K562 (cell line): Measurements from ENCODE around the gene NEU1. TPM values are rescaled to one million over a fixed set of nuclear protein-coding genes. Genes with fewer than 3 reads are reported as not detected.

Source experiments
- ADNP ChIP-seq: fragments of 200-800 bp; sonication (Bioruptor generic); IDR thresholded peaks from 2 replicates; pipeline ENCODE4 v1.6.1; 2016; ENCODE audit warnings: missing genetic modification characterization, missing compliant biosample characterization
- BCLAF1 ChIP-seq, 2 experiments: fragments of 450-650 bp in 1 of 2; IDR thresholded peaks; 2 replicates each; pipeline ENCODE4 v1.6.1; 2011 to 2017; ENCODE audit warnings: low read depth in 2 of 2, antibody characterized with exemption in 1 of 2, borderline replicate concordance in 1 of 2, low read length in 1 of 2, mild to moderate bottlenecking in 1 of 2, mixed read lengths in 1 of 2; ENCODE audit not compliant: control insufficient read depth in 1 of 2
- BCOR ChIP-seq: fragments of 450-650 bp; IDR thresholded peaks from 2 replicates; pipeline ENCODE4 v1.6.1; 2016
- CBX1 ChIP-seq: sonication (generic); IDR thresholded peaks from 2 replicates; pipeline ENCODE4 v1.6.1; 2016; ENCODE audit warnings: antibody characterized with exemption, low read depth, mild to moderate bottlenecking
- DDX20 ChIP-seq: fragments of 450-650 bp; IDR thresholded peaks from 2 replicates; pipeline ENCODE4 v1.6.1; 2016; ENCODE audit warnings: missing genetic modification characterization, low read depth, mild to moderate bottlenecking, missing compliant biosample characterization, moderate library complexity
- EZH2 ChIP-seq: IDR thresholded peaks from 2 replicates; pipeline ENCODE4 v1.6.1; 2012; ENCODE audit warnings: low read depth, mild to moderate bottlenecking, inconsistent platforms, low read length, borderline replicate concordance
- FOXA3 ChIP-seq, 2 experiments: fragments of 450-650 bp in 1 of 2; sonication (generic) in 1 of 2; formaldehyde crosslinking; IDR thresholded peaks in 1 of 2; conservative IDR thresholded peaks in 1 of 2; 2 replicates each; pipeline versions ENCODE4 v1.4.0 to v1.8.0; 2020 to 2022; ENCODE audit warnings: mild to moderate bottlenecking in 2 of 2, missing genetic modification reagents in 1 of 2
- HDAC2 ChIP-seq: fragments of 450-650 bp; IDR thresholded peaks from 2 replicates; pipeline ENCODE4 v1.6.1; 2016; ENCODE audit warnings: mild to moderate bottlenecking
- HMGN3 ChIP-seq: IDR thresholded peaks from 2 replicates; pipeline ENCODE4 v1.6.1; 2011; ENCODE audit warnings: borderline replicate concordance, low read depth, mild to moderate bottlenecking, mixed read lengths, low read length; ENCODE audit not compliant: insufficient read length; ENCODE audit errors: extremely low read depth
- KDM1A ChIP-seq, 2 experiments: fragments of 450-650 bp; IDR thresholded peaks; 2 replicates each; pipeline ENCODE4 v1.6.1; 2016; ENCODE audit warnings: mild to moderate bottlenecking in 2 of 2
- KLF10 ChIP-seq: fragments of 250-450 bp; sonication (Bioruptor Pico); IDR thresholded peaks from 2 replicates; pipeline ENCODE4 v1.6.1; 2021; ENCODE audit warnings: matching md5 sums
- MAX ChIP-seq: sonication (generic); formaldehyde crosslinking; IDR thresholded peaks from 2 replicates; pipeline ENCODE4 v1.9.0; 2022; ENCODE audit warnings: mild to moderate bottlenecking, missing genetic modification reagents
- PHF20 ChIP-seq: fragments of 450-650 bp; IDR thresholded peaks from 2 replicates; pipeline ENCODE4 v1.6.1; 2018; ENCODE audit not compliant: partially characterized antibody
- RBM25 ChIP-seq: fragments of 200-400 bp; formaldehyde crosslinking; IDR thresholded peaks from 2 replicates; pipeline ENCODE4 v1.6.1; 2018; ENCODE audit warnings: low read length, low read depth, moderate library complexity; ENCODE audit not compliant: severe bottlenecking
- RCOR1 ChIP-seq, 2 experiments: IDR thresholded peaks; 2 replicates each; pipeline ENCODE4 v1.6.1; 2012; ENCODE audit warnings: low read depth in 2 of 2, low read length in 2 of 2, borderline replicate concordance in 1 of 2, improper control_type of control experiment in 1 of 2
- SMARCA5 ChIP-seq: fragments of 450-650 bp; IDR thresholded peaks from 2 replicates; pipeline ENCODE4 v1.6.1; 2016
- U2AF2 ChIP-seq: fragments of 200-400 bp; formaldehyde crosslinking; optimal IDR thresholded peaks from 2 replicates; pipeline ENCODE3; 2017; ENCODE audit warnings: low read depth, mild to moderate bottlenecking, low read length
- WHSC1 ChIP-seq: IDR thresholded peaks from one replicate; pipeline ENCODE4 v1.6.1; 2012; ENCODE audit warnings: low read length, control low read depth, inconsistent platforms
- ZBTB5 ChIP-seq: fragments of 450-650 bp; IDR thresholded peaks from 2 replicates; pipeline ENCODE4 v1.6.1; 2017; ENCODE audit warnings: antibody characterized with exemption
- ZNF146 ChIP-seq: IDR thresholded peaks from one replicate; pipeline ENCODE4 v1.6.1; 2018; ENCODE audit warnings: missing compliant biosample characterization; ENCODE audit not compliant: unreplicated experiment
- ZNF316 ChIP-seq: fragments of 450-650 bp; IDR thresholded peaks from 2 replicates; pipeline ENCODE4 v1.6.1; 2016
- ZNF77 ChIP-seq: fragments of 250-450 bp; sonication (Bioruptor Pico); IDR thresholded peaks from 2 replicates; pipeline ENCODE4 v1.5.0; 2020
- polyA plus RNA-seq, 8 experiments: library from polyadenylated mRNA; depleted of rRNA in 4 of 8; stranded (reverse) in 5 of 8; unstranded in 3 of 8; fragments of >200 nt; fragmentation: Nextera tagmentation in 2 of 8; fragmentation: Illumina TruSeq in 1 of 8; extraction: Ambion mirVana in 2 of 8; extraction: Trizol in 1 of 8; gene quantifications; 2 replicates each; pipeline versions ENCODE4 v1.2.1 to v1.2.3, GENCODE V29; 2011 to 2014; ENCODE audit warnings: inconsistent platforms in 1 of 8, missing spikeins in 1 of 8
- total RNA-seq, 7 experiments: library from RNA; depleted of rRNA in 6 of 7; stranded (reverse); fragments of >200 nt in 6 of 7; fragmentation: Illumina TruSeq in 2 of 7; extraction: Trizol in 2 of 7; gene quantifications; 2 replicates each; pipeline versions ENCODE4 v1.2.1 to v1.2.3, GENCODE V29; 2011 to 2021; ENCODE audit warnings: low replicate concordance in 1 of 7
- TF ChIP-seq, protein P1 (sequence below): sonication (generic); formaldehyde crosslinking; IDR thresholded peaks from 2 replicates; pipeline ENCODE4 v1.8.1; 2023; ENCODE audit warnings: mild to moderate bottlenecking, missing genetic modification reagents

Gene NEU1
- total and polyA plus RNA-seq, 9 of the 15 experiments (the other 6 are each of a cell fraction or from before 2014, with no cell fraction given): 14.8 to 67.8 (median 51.0) TPM

GRCh38 chr6:31870385-31870921, 7.8 kb upstream of the NEU1 start (continued):
- no peak for TF ChIP-seq BCLAF1 (IDR thresholded peaks at IDR 0.05; ENCODE audit: borderline replicate concordance in 1 of 2, control insufficient read depth in 1 of 2, low read depth in 2 of 2, low read length in 1 of 2)
- peak; percentile 64; the same call in 1 of the 2 replicates for TF ChIP-seq SMARCA5
- TF ChIP-seq ZNF146: peak; percentile 99
- peak; percentile 76 to 90 for TF ChIP-seq KDM1A (IDR thresholded peaks at IDR 0.05)
- peak; percentile 19 for TF ChIP-seq PHF20
- TF ChIP-seq BCOR: peak; percentile 91
- 0 out of 2 replicates have a peak, but pooled peaks have one; percentile 7 for TF ChIP-seq MAX (CRISPR knock-in tag)
- TF ChIP-seq RCOR1 (IDR thresholded peaks at IDR 0.05; ENCODE audit: borderline replicate concordance in 1 of 2, low read depth in 2 of 2, low read length in 2 of 2): peak in 1 of 2 experiments; percentile 59; a peak in 2 of 4 replicates
- peak; percentile 69 for TF ChIP-seq RBM25
- TF ChIP-seq, protein P1, sequence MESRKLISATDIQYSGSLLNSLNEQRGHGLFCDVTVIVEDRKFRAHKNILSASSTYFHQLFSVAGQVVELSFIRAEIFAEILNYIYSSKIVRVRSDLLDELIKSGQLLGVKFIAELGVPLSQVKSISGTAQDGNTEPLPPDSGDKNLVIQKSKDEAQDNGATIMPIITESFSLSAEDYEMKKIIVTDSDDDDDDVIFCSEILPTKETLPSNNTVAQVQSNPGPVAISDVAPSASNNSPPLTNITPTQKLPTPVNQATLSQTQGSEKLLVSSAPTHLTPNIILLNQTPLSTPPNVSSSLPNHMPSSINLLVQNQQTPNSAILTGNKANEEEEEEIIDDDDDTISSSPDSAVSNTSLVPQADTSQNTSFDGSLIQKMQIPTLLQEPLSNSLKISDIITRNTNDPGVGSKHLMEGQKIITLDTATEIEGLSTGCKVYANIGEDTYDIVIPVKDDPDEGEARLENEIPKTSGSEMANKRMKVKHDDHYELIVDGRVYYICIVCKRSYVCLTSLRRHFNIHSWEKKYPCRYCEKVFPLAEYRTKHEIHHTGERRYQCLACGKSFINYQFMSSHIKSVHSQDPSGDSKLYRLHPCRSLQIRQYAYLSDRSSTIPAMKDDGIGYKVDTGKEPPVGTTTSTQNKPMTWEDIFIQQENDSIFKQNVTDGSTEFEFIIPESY (CRISPR knock-in tag): peak; percentile 88
- no peak for TF ChIP-seq ZNF316
- no peak for TF ChIP-seq FOXA3 (CRISPR knock-in tag; conservative IDR thresholded peaks at IDR 0.05 in 1 of 2, IDR thresholded peaks at IDR 0.05 in 1 of 2)
- TF ChIP-seq HDAC2: peak; percentile 74; the same call in 1 of the 2 replicates
- no peak for TF ChIP-seq EZH2
- peak; percentile 52; the same call in 1 of the 2 replicates for TF ChIP-seq ADNP
- TF ChIP-seq ZBTB5: no peak
- no peak for TF ChIP-seq KLF10 (CRISPR knock-in tag)
- TF ChIP-seq U2AF2: no peak
- peak; percentile 60; the same call in 1 of the 2 replicates for TF ChIP-seq CBX1
- TF ChIP-seq ZNF77 (CRISPR knock-in tag): no peak
- no peak for TF ChIP-seq DDX20 (tag)
- no peak for TF ChIP-seq WHSC1
- TF ChIP-seq HMGN3: peak; percentile 31
